IMR-90 (cell line): ENCODE measurements around the gene NARF. TPM values are rescaled to one million over a fixed set of nuclear protein-coding genes. Genes with fewer than 3 reads are reported as not detected.

ENCODE experiments used
- ATAC-seq: fragments of 200-7000 bp; cut with Tn5 transposase; 2 replicates; pipeline ENCODE4 v1.9.1; 2020; ENCODE audit warnings: low read depth, mild to moderate bottlenecking, moderate library complexity
- BruUV-seq: library from RNA; stranded (reverse); fragments of 400-500 nt; replicated peaks from 2 replicates; lab custom pipeline; 2021; lab: Mats Ljungman, UMichigan
- CTCF ChIA-PET: fragments of 300-600 bp; formaldehyde crosslinking; extraction: SDS; loops from one replicate; lab custom pipeline; 2021; ENCODE audit warnings: antibody characterized with exemption; lab: Yijun Ruan, JAX
- POLR2A ChIA-PET: fragments of 300-600 bp; sonication (Branson Sonifier 250); formaldehyde crosslinking; loops from one replicate; lab custom pipeline; 2022; ENCODE audit warnings: antibody characterized with exemption; ENCODE audit not compliant: unreplicated experiment; lab: Charles Lee
- DNase-seq: peaks from one replicate; pipeline ENCODE4 v3.0.0; 2013
- H2AFZ ChIP-seq: replicated peaks from 2 replicates; pipeline ENCODE3; 2013; ENCODE audit warnings: low read length, mild to moderate bottlenecking; ENCODE audit not compliant: poor library complexity
- H2AK5ac ChIP-seq: 2 replicates; pipeline ENCODE4 v1.6.1; 2013; ENCODE audit warnings: low read depth, low read length, inconsistent platforms
- H2AK9ac ChIP-seq: replicated peaks from 2 replicates; pipeline ENCODE3; 2013; ENCODE audit warnings: mild to moderate bottlenecking, low read depth, low read length, moderate library complexity; ENCODE audit not compliant: poor library complexity
- H2BK120ac ChIP-seq: 2 replicates; pipeline ENCODE4 v1.6.1; 2013; ENCODE audit warnings: low read depth, low read length, inconsistent platforms
- H2BK15ac ChIP-seq: 3 replicates; pipeline ENCODE4 v1.6.1; 2013; ENCODE audit warnings: low read depth, low read length, inconsistent platforms
- H2BK20ac ChIP-seq: 2 replicates; pipeline ENCODE4 v1.6.1; 2013; ENCODE audit warnings: low read depth, mild to moderate bottlenecking, inconsistent platforms, low read length, moderate library complexity
- H2BK5ac ChIP-seq: 2 replicates; pipeline ENCODE4 v1.6.1; 2013; ENCODE audit warnings: mild to moderate bottlenecking, low read depth, low read length, inconsistent platforms; ENCODE audit not compliant: poor library complexity, severe bottlenecking
- H3K14ac ChIP-seq: replicated peaks from 2 replicates; pipeline ENCODE4 v1.6.1; 2013; ENCODE audit warnings: low read depth, low read length, inconsistent platforms
- H3K18ac ChIP-seq: 2 replicates; pipeline ENCODE4 v1.6.1; 2013; ENCODE audit warnings: low read depth, low read length, control low read depth
- H3K23ac ChIP-seq: 2 replicates; pipeline ENCODE4 v1.6.1; 2013; ENCODE audit warnings: low read depth, low read length, inconsistent platforms
- H3K27ac ChIP-seq: 2 replicates; pipeline ENCODE4 v1.5.1; 2013; ENCODE audit warnings: mild to moderate bottlenecking, control low read depth, low read length; ENCODE audit not compliant: insufficient read depth
- H3K27me3 ChIP-seq: 2 replicates; pipeline ENCODE4 v1.6.1; 2013; ENCODE audit warnings: low read length; ENCODE audit not compliant: control insufficient read depth, insufficient read depth
- H3K36me3 ChIP-seq: 2 replicates; pipeline ENCODE4 v1.6.1; 2013; ENCODE audit warnings: low read length, mixed read lengths; ENCODE audit not compliant: control insufficient read depth, insufficient read depth
- H3K4ac ChIP-seq: 2 replicates; pipeline ENCODE4 v1.6.1; 2013; ENCODE audit warnings: low read depth, low read length, inconsistent platforms
- H3K4me1 ChIP-seq: 2 replicates; pipeline ENCODE4 v1.6.1; 2013; ENCODE audit warnings: low read length, mixed read lengths; ENCODE audit not compliant: control insufficient read depth, insufficient read depth
- H3K4me2 ChIP-seq: 2 replicates; pipeline ENCODE4 v1.6.1; 2013; ENCODE audit warnings: low read depth, mild to moderate bottlenecking, control low read depth, low read length, moderate library complexity
- H3K4me3 ChIP-seq: 2 replicates; pipeline ENCODE4 v1.5.1; 2013; ENCODE audit warnings: low read depth, mild to moderate bottlenecking, control low read depth, low read length, moderate library complexity; ENCODE audit not compliant: insufficient read depth
- H3K56ac ChIP-seq: 2 replicates; pipeline ENCODE4 v1.6.1; 2013; ENCODE audit warnings: low read length, inconsistent platforms; ENCODE audit not compliant: insufficient read depth; ENCODE audit errors: extremely low read depth
- H3K79me1 ChIP-seq, 2 experiments: 2 replicates each; pipeline ENCODE4 v1.6.1; 2013; ENCODE audit warnings: low read length in 2 of 2, inconsistent platforms in 1 of 2, low read depth in 1 of 2
- H3K9ac ChIP-seq: 2 replicates; pipeline ENCODE4 v1.6.1; 2013; ENCODE audit warnings: low read depth, low read length, control low read depth
- H3K9me1 ChIP-seq: 2 replicates; pipeline ENCODE4 v1.6.1; 2013; ENCODE audit warnings: low read length, inconsistent platforms; ENCODE audit not compliant: insufficient read depth
- H3K9me3 ChIP-seq: 2 replicates; pipeline ENCODE4 v1.6.1; 2013; ENCODE audit warnings: low read length; ENCODE audit not compliant: control insufficient read depth, insufficient read depth
- H4K20me1 ChIP-seq: 2 replicates; pipeline ENCODE4 v1.6.1; 2013; ENCODE audit warnings: low read length, inconsistent platforms; ENCODE audit not compliant: insufficient read depth
- H4K5ac ChIP-seq: 2 replicates; pipeline ENCODE4 v1.6.1; 2013; ENCODE audit warnings: mild to moderate bottlenecking, low read depth, low read length, control low read depth
- H4K8ac ChIP-seq, 2 experiments: 2 replicates each; pipeline ENCODE4 v1.6.1; 2013; ENCODE audit warnings: low read depth in 2 of 2, low read length in 2 of 2, control low read depth in 1 of 2, inconsistent platforms in 1 of 2
- H4K91ac ChIP-seq: 2 replicates; pipeline ENCODE4 v1.6.1; 2013; ENCODE audit warnings: low read depth, low read length, inconsistent platforms; ENCODE audit not compliant: insufficient read depth
- RCOR1 ChIP-seq: IDR thresholded peaks from 2 replicates; pipeline ENCODE4 v1.6.1; 2012; ENCODE audit warnings: mild to moderate bottlenecking, low read length, improper control_type of control experiment; ENCODE audit not compliant: insufficient replicate concordance
- SMC3 ChIP-seq: fragments of 150-350 bp; IDR thresholded peaks from 2 replicates; pipeline ENCODE4 v1.6.1; 2016; ENCODE audit warnings: low read depth, mild to moderate bottlenecking, antibody characterized with exemption, low read length, moderate library complexity
- WGBS, 2 experiments: methylation state at CpG; one replicate each; pipeline versions ENCODE4 v1.1.5 to v1.1.7; 2013; ENCODE audit warnings: missing lambda C conversion rate in 2 of 2; ENCODE audit not compliant: insufficient read length in 1 of 2; ENCODE audit errors: extremely low coverage in 2 of 2; 5-methylcytosine and 5-hydroxymethylcytosine counted together
- dilution Hi-C: fragments of 300-500 bp; cut with HindIII; formaldehyde crosslinking; loops from one replicate; pipeline ENCODE4 v1.14.3; 2018; ENCODE audit warnings: low sequenced_read_pairs; ENCODE audit not compliant: unreplicated experiment
- in situ Hi-C: fragments of 300-500 bp; cut with MboI; formaldehyde crosslinking; loops from 3 replicates; pipeline ENCODE4 v1.14.3; 2019; ENCODE audit warnings: low sequenced_read_pairs, inconsistent platforms, mixed read lengths
- intact Hi-C: fragments of 100-400 bp; cut with micrococcal nuclease; formaldehyde crosslinking; loops from 2 replicates; pipeline ENCODE4 v1.10.0; 2022
- polyA plus RNA-seq, 3 experiments: library from polyadenylated mRNA; depleted of rRNA; stranded (reverse); fragments of >200 nt; gene quantifications; 2 replicates each; pipeline ENCODE4 v1.2.3, GENCODE V29; 2012; ENCODE audit warnings: low replicate concordance in 1 of 3
- total RNA-seq: library from RNA; depleted of rRNA; stranded (reverse); fragments of >200 nt; gene quantifications from 2 replicates; pipeline ENCODE4 v1.2.3, GENCODE V29; 2012
- TF ChIP-seq, protein P1 (sequence below): conservative IDR thresholded peaks from 2 replicates; pipeline ENCODE4 v1.5.1; 2012; ENCODE audit warnings: mild to moderate bottlenecking, low read depth, low read length, improper control_type of control experiment

NARF gene
- total and polyA plus RNA-seq, 2 of the 4 experiments (the other 2 are of a cell fraction) = 83.7 to 94.8 TPM

DNA sequence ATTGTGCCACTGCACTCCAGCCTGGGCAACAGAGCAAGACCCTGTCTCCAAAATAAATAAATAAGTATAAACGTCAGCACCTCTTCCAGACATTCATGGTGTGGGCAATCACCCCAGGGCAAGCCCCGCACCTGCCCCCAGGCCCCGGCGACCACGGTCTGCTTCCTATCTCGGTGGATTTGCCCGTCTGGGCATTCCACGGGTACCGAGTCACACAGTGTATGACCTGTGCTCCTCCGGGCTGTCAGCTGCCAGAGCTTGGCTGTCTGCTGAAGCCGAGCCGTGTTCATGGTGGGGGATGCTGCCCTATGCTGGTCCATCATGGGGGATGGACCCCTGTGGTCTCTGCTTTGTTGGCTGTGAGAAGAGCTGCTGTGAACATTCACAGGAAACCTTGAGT lies 23.4 kb upstream of the NARF start:
- no peak overlapping the region for H2BK120ac ChIP-seq
- ATAC-seq = peak; percentile 66
- no peak overlapping the region for H2BK5ac ChIP-seq
- no peak overlapping the region for H3K14ac ChIP-seq
- intact Hi-C loops (no loop called here), dilution Hi-C loops (no loop called here), in situ Hi-C loops (no loop called here)
- no peak overlapping the region for H3K27ac ChIP-seq
- H3K56ac ChIP-seq = no peak overlapping the region
- H3K4me3 ChIP-seq = no peak overlapping the region
- POLR2A ChIA-PET = no interaction called here
- peak; percentile 32 for DNase-seq
- no peaks in the 10 kb centered on the region for H3K79me1 ChIP-seq
- H3K18ac ChIP-seq = no peak overlapping the region
- H3K27me3 ChIP-seq = no peaks in the 10 kb centered on the region
- H3K4ac ChIP-seq = no peak overlapping the region
- peaks cover 2% of the 10 kb centered on the region for H3K36me3 ChIP-seq
- no peaks in the 10 kb centered on the region for H3K9me1 ChIP-seq
- no peak overlapping the region for H3K9ac ChIP-seq
- peaks cover 3% of the 10 kb centered on the region for H3K4me1 ChIP-seq
- H3K4me2 ChIP-seq = no peak overlapping the region
- H2AK5ac ChIP-seq = no peak overlapping the region
- no peaks in the 10 kb centered on the region for H3K9me3 ChIP-seq
- no peak overlapping the region for H2BK20ac ChIP-seq
- H4K5ac ChIP-seq = no peak overlapping the region
- H2BK15ac ChIP-seq = no peak overlapping the region
- no peak overlapping the region for H4K91ac ChIP-seq
- BruUV-seq = no TSS peak
- CTCF ChIA-PET = no interaction called here
- no peak overlapping the region for H2AFZ ChIP-seq
- H3K23ac ChIP-seq = no peak overlapping the region
- 66% methylated on average over 6 of the region's 12 CpGs; no CpG with 5 or more reads in 1 of the 2 experiments for WGBS, 2 experiments
- H4K20me1 ChIP-seq = no peaks in the 10 kb centered on the region
- H4K8ac ChIP-seq = no peak overlapping the region
- peak overlapping the region; percentile 72 for H2AK9ac ChIP-seq
- TF ChIP-seq SMC3 = no peak
- peak; percentile 67 for TF ChIP-seq RCOR1
- TF ChIP-seq, protein P1, sequence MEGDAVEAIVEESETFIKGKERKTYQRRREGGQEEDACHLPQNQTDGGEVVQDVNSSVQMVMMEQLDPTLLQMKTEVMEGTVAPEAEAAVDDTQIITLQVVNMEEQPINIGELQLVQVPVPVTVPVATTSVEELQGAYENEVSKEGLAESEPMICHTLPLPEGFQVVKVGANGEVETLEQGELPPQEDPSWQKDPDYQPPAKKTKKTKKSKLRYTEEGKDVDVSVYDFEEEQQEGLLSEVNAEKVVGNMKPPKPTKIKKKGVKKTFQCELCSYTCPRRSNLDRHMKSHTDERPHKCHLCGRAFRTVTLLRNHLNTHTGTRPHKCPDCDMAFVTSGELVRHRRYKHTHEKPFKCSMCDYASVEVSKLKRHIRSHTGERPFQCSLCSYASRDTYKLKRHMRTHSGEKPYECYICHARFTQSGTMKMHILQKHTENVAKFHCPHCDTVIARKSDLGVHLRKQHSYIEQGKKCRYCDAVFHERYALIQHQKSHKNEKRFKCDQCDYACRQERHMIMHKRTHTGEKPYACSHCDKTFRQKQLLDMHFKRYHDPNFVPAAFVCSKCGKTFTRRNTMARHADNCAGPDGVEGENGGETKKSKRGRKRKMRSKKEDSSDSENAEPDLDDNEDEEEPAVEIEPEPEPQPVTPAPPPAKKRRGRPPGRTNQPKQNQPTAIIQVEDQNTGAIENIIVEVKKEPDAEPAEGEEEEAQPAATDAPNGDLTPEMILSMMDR = no peak
